ENCODE measurements around the gene C11orf71. TPM values are rescaled to one million over a fixed set of nuclear protein-coding genes. Genes with fewer than 3 reads are reported as not detected.

C11orf71 gene
- total RNA-seq, 1 experiment from 2014 or later = 5.6 TPM

- peak overlapping the region; percentile 92 for H3K4me3 Mint-ChIP-seq (ENCODE audit: unreplicated experiment)
- no peak for DNase-seq (ENCODE audit: unreplicated experiment)
- CTCF ChIA-PET = interaction anchor here (1.0 kb wide), 1 partner anchor 17 kb away, joined by 3 read pairs; no protein-coding TSS in a partner anchor
- intact Hi-C loops (cut with micrococcal nuclease) = loop anchor here (2.0 to 5.0 kb wide), 3 partner anchors 53 to 104 kb away; partner anchors contain the start of gene NNMT
- H3K27me3 Mint-ChIP-seq (ENCODE audit: insufficient read depth, unreplicated experiment) = no peaks in the 10 kb centered on the region
- peaks cover 39% of the 10 kb centered on the region for H3K4me1 Mint-ChIP-seq (ENCODE audit: insufficient read depth, unreplicated experiment)
- peak overlapping the region; percentile 100 for H3K27ac Mint-ChIP-seq (ENCODE audit: low read depth, unreplicated experiment)
- H3K36me3 Mint-ChIP-seq (ENCODE audit: insufficient read depth, unreplicated experiment) = peaks cover 28% of the 10 kb centered on the region
- POLR2A ChIA-PET = interaction anchor here (0.9 to 1.4 kb wide), 4 partner anchors 10 to 105 kb away, joined by 3 to 8 read pairs (median 3); partner anchors contain the start of genes NNMT and REXO2
- no TSS peak for BruUV-seq (replicated peaks)
- H3K9me3 Mint-ChIP-seq (ENCODE audit: unreplicated experiment) = no peaks in the 10 kb centered on the region
- no peak for TF ChIP-seq CTCF (IDR thresholded peaks at IDR 0.05; ENCODE audit: unreplicated experiment)
Observed at GRCh38 chr11:114401311-114401710, 1.0 kb upstream of the C11orf71 start.

- no peak for TF ChIP-seq CTCF (IDR thresholded peaks at IDR 0.05; ENCODE audit: unreplicated experiment)
- peak overlapping the region; percentile 100 for H3K27ac Mint-ChIP-seq (ENCODE audit: low read depth, unreplicated experiment)
- intact Hi-C loops (cut with micrococcal nuclease) = loop anchor here (1.0 to 5.0 kb wide), 5 partner anchors 39 to 121 kb away; partner anchors contain the start of gene NNMT
- CTCF ChIA-PET = interaction anchor here (0.7 kb wide), 1 partner anchor 61 kb away, joined by 3 read pairs; no protein-coding TSS in a partner anchor
- peaks cover 23% of the 10 kb centered on the region for H3K36me3 Mint-ChIP-seq (ENCODE audit: insufficient read depth, unreplicated experiment)
- no peaks in the 10 kb centered on the region for H3K27me3 Mint-ChIP-seq (ENCODE audit: insufficient read depth, unreplicated experiment)
- TSS peak; percentile 53 for BruUV-seq (replicated peaks)
- H3K9me3 Mint-ChIP-seq (ENCODE audit: unreplicated experiment) = no peaks in the 10 kb centered on the region
- DNase-seq (ENCODE audit: unreplicated experiment) = no peak
- H3K4me3 Mint-ChIP-seq (ENCODE audit: unreplicated experiment) = peak overlapping the region; percentile 92
- H3K4me1 Mint-ChIP-seq (ENCODE audit: insufficient read depth, unreplicated experiment) = peaks cover 39% of the 10 kb centered on the region
- POLR2A ChIA-PET = interaction anchor here (0.6 to 3.8 kb wide), 13 partner anchors 8 to 241 kb away, joined by 3 to 50 read pairs (median 4); partner anchors contain the start of genes NNMT and REXO2
Observed at GRCh38 chr11:114400915-114401223, 558 bp upstream of the C11orf71 start.

GRCh38 chr11:114399490-114400215 lies 658 bp downstream of the C11orf71 start:
- no peaks in the 10 kb centered on the region for H3K9me3 Mint-ChIP-seq (ENCODE audit: unreplicated experiment)
- H3K4me1 Mint-ChIP-seq (ENCODE audit: insufficient read depth, unreplicated experiment) = peaks cover 33% of the 10 kb centered on the region
- no peaks in the 10 kb centered on the region for H3K27me3 Mint-ChIP-seq (ENCODE audit: insufficient read depth, unreplicated experiment)
- ChIA-PET CTCF (no interaction called here), POLR2A (interaction anchor here (0.6 to 3.8 kb wide), 19 partner anchors 9 to 243 kb away, joined by 3 to 50 read pairs (median 4); partner anchors contain the start of genes NNMT and REXO2)
- BruUV-seq (replicated peaks) = TSS peak; percentile 68
- intact Hi-C loops (cut with micrococcal nuclease) = loop anchor here (1.0 to 5.0 kb wide), 5 partner anchors 41 to 119 kb away; partner anchors contain the start of gene NNMT
- TF ChIP-seq CTCF (IDR thresholded peaks at IDR 0.05; ENCODE audit: unreplicated experiment) = no peak
- DNase-seq (ENCODE audit: unreplicated experiment) = peak; percentile 80
- peaks cover 12% of the 10 kb centered on the region for H3K36me3 Mint-ChIP-seq (ENCODE audit: insufficient read depth, unreplicated experiment)
- H3K4me3 Mint-ChIP-seq (ENCODE audit: unreplicated experiment) = peak overlapping the region; percentile 92
- peak overlapping the region; percentile 100 for H3K27ac Mint-ChIP-seq (ENCODE audit: low read depth, unreplicated experiment)

- CTCF ChIA-PET = interaction anchor here (0.8 to 1.5 kb wide), 4 partner anchors 14 to 58 kb away, joined by 3 to 5 read pairs (median 3); no protein-coding TSS in a partner anchor
- POLR2A ChIA-PET = interaction anchor here (0.6 to 3.8 kb wide), 7 partner anchors 12 to 102 kb away, joined by 3 to 50 read pairs (median 4); partner anchors contain the start of genes NNMT and REXO2
- Mint-ChIP-seq H3K36me3 (ENCODE audit: insufficient read depth, unreplicated experiment) (peaks cover 12% of the 10 kb centered on the region), H3K27me3 (ENCODE audit: insufficient read depth, unreplicated experiment) (no peaks in the 10 kb centered on the region), H3K4me1 (ENCODE audit: insufficient read depth, unreplicated experiment) (peaks cover 24% of the 10 kb centered on the region), H3K27ac (ENCODE audit: low read depth, unreplicated experiment) (peak overlapping the region; percentile 100), H3K4me3 (ENCODE audit: unreplicated experiment) (peak overlapping the region; percentile 92), H3K9me3 (ENCODE audit: unreplicated experiment) (no peaks in the 10 kb centered on the region)
- DNase-seq (ENCODE audit: unreplicated experiment) = no peak
- BruUV-seq (replicated peaks) = no TSS peak
- TF ChIP-seq CTCF (IDR thresholded peaks at IDR 0.05; ENCODE audit: unreplicated experiment) = no peak
- intact Hi-C loops (cut with micrococcal nuclease) = no loop called here
Observed at GRCh38 chr11:114398303-114398920, 1.9 kb downstream of the C11orf71 start.

All from MCF 10A (cell line).